Subcutaneous adipose tissue (tissue), 4 donors: ENCODE data around the gene CAGE1. TPM values are rescaled to one million over a fixed set of nuclear protein-coding genes. Genes with fewer than 3 reads are reported as not detected.

Experiments used
- CTCF ChIP-seq: fragments of 450-650 bp; IDR thresholded peaks from one replicate; pipeline ENCODE4 v1.5.1; 2016; ENCODE audit warnings: low read depth, mild to moderate bottlenecking, control low read depth, antibody characterized with exemption, moderate library complexity
- total RNA-seq, 4 donors: library from RNA; depleted of rRNA; stranded (reverse); fragments of >200 nt; gene quantifications; one replicate each; pipeline ENCODE4 v1.1.0, GENCODE V29; 2016

Gene CAGE1
- total RNA-seq, 4 donors from 2014 or later: not detected

- TF ChIP-seq CTCF: no peak
Measured at GRCh38 chr6:7431674-7432390, 42.3 kb upstream of the CAGE1 start.

GRCh38 chr6:7431313-7431673 is 41.8 kb upstream of the CAGE1 start:
- TF ChIP-seq CTCF: no peak

GRCh38 chr6:7426447-7427169 is 37.1 kb upstream of the CAGE1 start:
- no peak for TF ChIP-seq CTCF

GRCh38 chr6:7425808-7426190 is 36.3 kb upstream of the CAGE1 start:
- TF ChIP-seq CTCF: no peak

GRCh38 chr6:7424967-7425807 is 35.6 kb upstream of the CAGE1 start:
- TF ChIP-seq CTCF: no peak

- no peak for TF ChIP-seq CTCF
Measured at GRCh38 chr6:7424058-7424457, 34.5 kb upstream of the CAGE1 start.

GRCh38 chr6:7421066-7421465 is 31.5 kb upstream of the CAGE1 start:
- TF ChIP-seq CTCF: no peak
